ENCODE measurements around the gene ADRB1.

ADRB1 gene

GRCh38 chr10:114043532-114044246 is at the start of gene ADRB1:
ADRB1 (plus strand) TSS chr10:114043866; CDS start chr10:114044133, 267 bp downstream.
- DNase-seq, result peak; percentile 42

DNA sequence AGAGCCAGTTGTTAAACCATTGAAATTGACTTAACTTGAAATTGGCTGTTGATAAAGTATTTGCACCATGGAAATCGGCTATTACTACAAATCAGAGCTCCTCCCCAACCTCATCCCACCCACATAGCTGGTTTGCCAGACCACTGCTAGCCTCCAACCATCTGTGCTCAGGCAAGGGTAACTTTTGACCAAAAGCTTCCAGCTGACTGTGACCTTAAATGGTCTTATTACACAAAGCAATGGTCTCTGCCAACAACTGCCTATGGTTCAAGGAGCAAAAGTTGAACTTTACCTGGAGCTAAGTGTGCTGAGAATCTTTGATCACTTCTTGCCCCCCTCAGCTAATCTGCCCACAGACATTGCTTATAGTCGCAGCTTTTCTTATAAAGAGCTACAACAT is 48.5 kb upstream of the ADRB1 start:
- no peak for DNase-seq

DNA sequence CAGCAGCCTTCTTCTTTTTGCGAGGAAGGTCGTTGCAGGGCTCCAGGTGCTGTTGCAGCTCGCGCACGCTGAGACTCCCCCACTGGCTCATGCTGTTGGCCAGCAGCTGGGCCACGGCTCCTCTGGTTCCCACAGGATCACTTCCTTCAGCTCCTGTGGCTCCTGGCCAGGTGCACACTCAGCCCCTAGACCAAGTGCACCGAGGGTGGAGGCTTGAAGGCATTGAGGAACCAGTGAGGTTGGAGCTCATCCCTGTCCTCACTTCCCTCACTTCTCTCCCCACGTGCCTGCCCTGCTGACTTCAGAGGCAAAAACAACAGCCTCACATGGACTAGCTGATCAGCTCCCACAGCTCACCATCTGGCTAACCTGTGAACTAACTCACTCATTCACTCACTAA is 46.2 kb upstream of the ADRB1 start:
- no peak for DNase-seq

GRCh38 chr10:113999531-113999930 is 44.1 kb upstream of the ADRB1 start:
- DNase-seq, result no peak

GRCh38 chr10:114000457-114001010 is 43.1 kb upstream of the ADRB1 start:
- DNase-seq, result no peak

DNA sequence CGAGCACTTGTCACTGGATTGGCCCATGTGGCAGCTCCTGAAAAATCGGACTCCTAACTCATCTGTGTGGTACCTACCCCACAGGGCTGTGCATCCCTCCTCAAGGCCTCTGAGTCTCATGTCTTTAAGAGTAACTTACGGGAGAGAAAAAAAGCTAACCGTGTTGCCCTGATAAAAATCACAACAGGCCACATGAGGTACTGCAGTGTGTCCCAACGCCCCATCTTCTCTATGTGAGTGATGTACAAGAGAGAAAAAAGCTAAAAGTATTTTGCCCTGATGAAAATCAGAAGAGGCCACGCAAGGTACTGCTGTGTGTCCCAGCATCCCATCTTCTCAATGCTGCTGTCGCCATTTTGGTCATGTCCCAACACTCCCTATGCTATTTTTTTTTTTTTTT is 41.2 kb upstream of the ADRB1 start:
- DNase-seq, result no peak

GRCh38 chr10:114003161-114003941 is 40.3 kb upstream of the ADRB1 start:
- DNase-seq, result no peak

- DNase-seq, result no peak
Measured at GRCh38 chr10:114009281-114009996, 34.2 kb upstream of the ADRB1 start.

- DNase-seq, result no peak
Measured at GRCh38 chr10:114010316-114010715, 33.4 kb upstream of the ADRB1 start.

- DNase-seq, result no peak
Measured at GRCh38 chr10:114012650-114013049, 31.0 kb upstream of the ADRB1 start.

- no peak for DNase-seq
Measured at GRCh38 chr10:114015708-114016107, 28.0 kb upstream of the ADRB1 start.

DNA sequence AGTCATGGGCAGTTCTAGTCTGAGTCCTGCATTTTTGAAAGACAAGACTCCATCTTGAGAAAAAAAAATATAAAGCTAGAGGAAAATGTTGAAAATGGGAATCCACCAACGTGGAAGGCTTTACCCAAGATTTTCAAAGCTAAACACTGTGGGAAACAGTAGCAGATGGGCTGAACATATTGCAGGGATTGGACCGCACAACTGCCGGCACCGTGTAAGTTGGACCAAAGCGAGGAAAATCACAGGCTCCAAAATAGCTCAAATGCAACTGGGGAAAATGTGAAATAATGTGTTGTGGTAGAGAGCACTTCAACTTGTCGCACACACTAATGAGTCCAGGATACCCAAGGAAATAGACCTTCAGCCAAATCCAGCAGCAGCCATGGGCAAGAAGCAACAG is 26.4 kb upstream of the ADRB1 start:
- no peak for DNase-seq

DNA sequence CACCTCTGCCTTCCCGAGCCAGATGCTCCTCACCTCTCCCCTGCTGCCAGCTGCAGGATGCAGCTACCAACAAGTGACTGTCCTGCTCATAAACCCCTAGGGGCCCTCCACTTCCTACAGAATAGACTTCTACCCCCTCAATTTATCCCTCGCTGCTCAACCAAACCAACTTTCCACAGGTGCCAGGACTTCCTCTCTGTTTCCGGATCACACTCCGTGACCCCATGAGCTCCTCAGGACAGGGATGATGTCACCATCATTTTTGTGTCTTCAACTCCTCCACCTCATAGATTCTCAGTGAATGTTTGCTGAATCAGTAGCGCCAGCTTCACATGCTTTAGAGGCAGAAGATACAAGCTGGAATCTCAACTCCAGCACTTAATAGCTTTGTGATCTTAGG is 25.8 kb upstream of the ADRB1 start:
- no peak for DNase-seq

DNA sequence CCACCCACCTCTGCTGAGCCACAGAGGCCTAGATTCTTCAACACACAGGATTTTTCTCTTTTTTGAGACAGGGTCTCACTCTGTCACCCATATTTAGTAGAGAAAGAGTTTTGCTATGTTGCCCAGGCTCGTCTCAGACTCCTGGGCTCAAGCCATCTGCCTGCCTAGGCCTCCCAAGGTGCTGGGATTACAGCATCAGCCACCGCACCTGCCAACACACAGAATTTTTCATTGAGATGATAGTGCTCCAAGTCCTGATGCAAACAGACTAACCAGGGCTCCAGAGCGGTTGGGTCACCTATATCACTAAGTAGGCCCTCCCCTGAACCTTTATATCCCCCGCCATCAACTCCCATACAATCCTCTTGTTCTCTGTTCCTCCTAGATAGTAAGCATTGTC is 24.4 kb upstream of the ADRB1 start:
- no peak for DNase-seq

DNA sequence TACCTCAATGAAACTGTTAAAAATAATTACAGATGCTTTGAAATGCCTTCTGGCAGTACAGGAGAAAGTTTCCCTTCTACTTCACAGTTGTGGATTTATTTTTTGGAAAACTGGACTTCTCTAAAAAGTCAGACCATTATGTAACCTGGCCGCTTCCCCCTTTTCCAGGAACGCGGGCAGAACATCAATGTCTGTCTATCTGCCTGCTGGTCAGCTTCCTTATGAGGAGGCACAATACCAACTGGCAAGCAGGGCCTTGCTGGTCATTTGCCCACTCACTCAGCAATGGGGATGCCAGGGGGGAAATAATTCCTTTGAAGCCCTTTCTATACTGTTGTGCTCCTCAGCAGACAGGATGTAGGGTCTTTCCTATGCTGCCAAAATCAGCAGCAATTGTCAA is 22.5 kb upstream of the ADRB1 start:
- DNase-seq, result no peak

- no peak for DNase-seq
Measured at GRCh38 chr10:114021717-114022680, 21.7 kb upstream of the ADRB1 start.

- DNase-seq, result no peak
Measured at GRCh38 chr10:114022766-114023597, 20.7 kb upstream of the ADRB1 start.

- DNase-seq, result no peak
Measured at GRCh38 chr10:114024876-114025610, 18.6 kb upstream of the ADRB1 start.

GRCh38 chr10:114025611-114026130 is 18.0 kb upstream of the ADRB1 start:
- no peak for DNase-seq
